Measurements from ENCODE around the gene CHN1. TPM values are rescaled to one million over a fixed set of nuclear protein-coding genes. Genes with fewer than 3 reads are reported as not detected.
A peak's percentile ranks its signal among the peaks of the same experiment; 100 is the strongest.

CHN1 gene
- total RNA-seq, 4 donors from 2014 or later, result 3.4 to 60.2 (median 7.1) TPM

DNA sequence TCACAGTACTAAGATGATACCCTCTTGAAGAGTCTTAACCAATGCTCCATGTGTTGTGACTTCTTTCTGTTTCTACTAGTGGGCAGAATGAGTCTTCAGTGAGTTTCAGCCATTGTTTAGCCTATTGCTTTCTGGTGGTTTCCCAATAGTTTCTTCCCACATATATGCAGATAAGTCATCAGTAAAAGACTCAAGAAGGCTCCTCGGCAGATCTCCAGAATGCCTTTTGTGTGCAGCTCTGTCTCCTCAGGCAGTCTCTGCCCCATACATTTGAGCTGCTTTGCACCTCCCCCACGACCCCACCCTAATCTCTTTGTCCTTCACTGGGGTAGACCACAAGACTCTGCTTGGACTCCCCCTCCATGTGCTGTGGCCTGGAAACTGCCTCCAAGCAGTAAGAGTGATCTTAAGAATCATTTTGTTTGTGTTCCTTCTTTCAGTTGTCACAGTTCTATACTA, 169.4 kb downstream of the CHN1 start:
- no peaks in the 10 kb centered on the region for H3K4me1 ChIP-seq
- H3K27me3 ChIP-seq, result no peaks in the 10 kb centered on the region
- H3K36me3 ChIP-seq, result no peaks in the 10 kb centered on the region
- H3K9me3 ChIP-seq, result no peaks in the 10 kb centered on the region
- no peak for DNase-seq
- H3K4me3 ChIP-seq, result no peak overlapping the region
- TF ChIP-seq, protein P1, sequence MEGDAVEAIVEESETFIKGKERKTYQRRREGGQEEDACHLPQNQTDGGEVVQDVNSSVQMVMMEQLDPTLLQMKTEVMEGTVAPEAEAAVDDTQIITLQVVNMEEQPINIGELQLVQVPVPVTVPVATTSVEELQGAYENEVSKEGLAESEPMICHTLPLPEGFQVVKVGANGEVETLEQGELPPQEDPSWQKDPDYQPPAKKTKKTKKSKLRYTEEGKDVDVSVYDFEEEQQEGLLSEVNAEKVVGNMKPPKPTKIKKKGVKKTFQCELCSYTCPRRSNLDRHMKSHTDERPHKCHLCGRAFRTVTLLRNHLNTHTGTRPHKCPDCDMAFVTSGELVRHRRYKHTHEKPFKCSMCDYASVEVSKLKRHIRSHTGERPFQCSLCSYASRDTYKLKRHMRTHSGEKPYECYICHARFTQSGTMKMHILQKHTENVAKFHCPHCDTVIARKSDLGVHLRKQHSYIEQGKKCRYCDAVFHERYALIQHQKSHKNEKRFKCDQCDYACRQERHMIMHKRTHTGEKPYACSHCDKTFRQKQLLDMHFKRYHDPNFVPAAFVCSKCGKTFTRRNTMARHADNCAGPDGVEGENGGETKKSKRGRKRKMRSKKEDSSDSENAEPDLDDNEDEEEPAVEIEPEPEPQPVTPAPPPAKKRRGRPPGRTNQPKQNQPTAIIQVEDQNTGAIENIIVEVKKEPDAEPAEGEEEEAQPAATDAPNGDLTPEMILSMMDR (IDR thresholded peaks at IDR 0.05), result no peak
- TF ChIP-seq POLR2A (IDR thresholded peaks at IDR 0.05), result no peak
- H3K27ac ChIP-seq, result no peak overlapping the region

GRCh38 chr2:174833737-174834136, 171.4 kb downstream of the CHN1 start:
- Histone ChIP-seq H3K9me3 (no peaks in the 10 kb centered on the region), H3K27ac (no peak overlapping the region), H3K4me3 (no peak overlapping the region), H3K4me1 (no peaks in the 10 kb centered on the region), H3K27me3 (no peaks in the 10 kb centered on the region), H3K36me3 (no peaks in the 10 kb centered on the region)
- no peak for DNase-seq
- TF ChIP-seq POLR2A (IDR thresholded peaks at IDR 0.05), result no peak
- TF ChIP-seq, protein P1 (IDR thresholded peaks at IDR 0.05), result no peak

GRCh38 chr2:174830561-174830960, 174.6 kb downstream of the CHN1 start:
- Histone ChIP-seq H3K4me1 (no peaks in the 10 kb centered on the region), H3K27ac (no peak overlapping the region), H3K27me3 (no peaks in the 10 kb centered on the region), H3K36me3 (no peaks in the 10 kb centered on the region), H3K4me3 (no peak overlapping the region), H3K9me3 (no peaks in the 10 kb centered on the region)
- no peak for TF ChIP-seq POLR2A (IDR thresholded peaks at IDR 0.05)
- TF ChIP-seq, protein P1 (IDR thresholded peaks at IDR 0.05), result no peak
- DNase-seq, result no peak

- no peaks in the 10 kb centered on the region for H3K4me1 ChIP-seq
These were observed 175.6 kb downstream of the CHN1 start for GRCh38 chr2:174829550-174829949.

GRCh38 chr2:174827371-174828369, 177.5 kb downstream of the CHN1 start:
- TF ChIP-seq, protein P1 (IDR thresholded peaks at IDR 0.05), result no peak
- no peak for TF ChIP-seq POLR2A (IDR thresholded peaks at IDR 0.05)
- H3K27me3 ChIP-seq, result no peaks in the 10 kb centered on the region
- no peaks in the 10 kb centered on the region for H3K9me3 ChIP-seq
- H3K27ac ChIP-seq, result peak overlapping the region in 1 of 4 donors; percentile 22
- no peaks in the 10 kb centered on the region for H3K4me1 ChIP-seq
- H3K4me3 ChIP-seq, result no peak overlapping the region
- H3K36me3 ChIP-seq, result no peaks in the 10 kb centered on the region
- no peak for DNase-seq

More at GRCh38 chr2:174829550-174829949, 175.6 kb downstream of the CHN1 start:
- no peaks in the 10 kb centered on the region for H3K9me3 ChIP-seq
- no peak for DNase-seq
- H3K27me3 ChIP-seq, result no peaks in the 10 kb centered on the region
- H3K27ac ChIP-seq, result no peak overlapping the region
- H3K36me3 ChIP-seq, result no peaks in the 10 kb centered on the region
- no peak for TF ChIP-seq POLR2A (IDR thresholded peaks at IDR 0.05)
- TF ChIP-seq, protein P1 (IDR thresholded peaks at IDR 0.05), result no peak
- H3K4me3 ChIP-seq, result no peak overlapping the region
